Osteoblast (primary cell): Measurements from ENCODE around the gene GGA3. TPM values are rescaled to one million over a fixed set of nuclear protein-coding genes. Genes with fewer than 3 reads are reported as not detected.

ENCODE experiments used
- DNase-seq: peaks from one replicate; pipeline ENCODE4 v3.0.0; 2011; ENCODE audit warnings: low spot score, mixed read lengths; ENCODE audit not compliant: insufficient read length; ENCODE audit errors: missing footprints
- H2AFZ ChIP-seq: 2 replicates; pipeline ENCODE4 v1.6.0; 2011; ENCODE audit warnings: mild to moderate bottlenecking, low read length
- H3K27ac ChIP-seq: 2 replicates; pipeline ENCODE4 v1.5.1; 2011; ENCODE audit warnings: mild to moderate bottlenecking, low read depth, low read length, moderate library complexity
- H3K27me3 ChIP-seq: 2 replicates; pipeline ENCODE4 v1.6.0; 2012; ENCODE audit warnings: mild to moderate bottlenecking, control low read depth, inconsistent platforms, low read length, moderate library complexity; ENCODE audit not compliant: insufficient read depth
- H3K36me3 ChIP-seq: 2 replicates; pipeline ENCODE4 v1.5.1; 2011; ENCODE audit warnings: mild to moderate bottlenecking, low read length, control low read depth, moderate library complexity; ENCODE audit not compliant: insufficient read depth
- H3K4me1 ChIP-seq: 2 replicates; pipeline ENCODE4 v1.5.1; 2011; ENCODE audit warnings: mild to moderate bottlenecking, low read length, control low read depth, moderate library complexity; ENCODE audit not compliant: insufficient read depth
- H3K4me2 ChIP-seq: 2 replicates; pipeline ENCODE4 v1.6.0; 2011; ENCODE audit warnings: mild to moderate bottlenecking, low read length; ENCODE audit not compliant: insufficient read depth
- H3K4me3 ChIP-seq: fragments of 200-600 bp; sonication (generic); 3 replicates; pipeline ENCODE4 v1.5.1; 2012; ENCODE audit warnings: mild to moderate bottlenecking, low read length, inconsistent platforms; ENCODE audit not compliant: insufficient read depth
- H3K79me2 ChIP-seq: 2 replicates; pipeline ENCODE4 v1.6.0; 2012; ENCODE audit warnings: mild to moderate bottlenecking, low read length, control low read depth, inconsistent platforms; ENCODE audit not compliant: insufficient read depth
- H3K9me3 ChIP-seq: 2 replicates; pipeline ENCODE4 v1.5.1; 2011; ENCODE audit warnings: low read depth, low read length, control low read depth
- H4K20me1 ChIP-seq: 2 replicates; pipeline ENCODE4 v1.6.0; 2012; ENCODE audit warnings: mild to moderate bottlenecking, low read length, control low read depth; ENCODE audit not compliant: insufficient read depth
- total RNA-seq: library from RNA; depleted of rRNA; stranded (reverse); fragments of >200 nt; gene quantifications from 2 replicates; pipeline ENCODE4 v1.2.3, GENCODE V29; 2012
- TF ChIP-seq, protein P1 (sequence below): IDR thresholded peaks from 2 replicates; pipeline ENCODE4 v1.5.1; 2011; ENCODE audit warnings: mild to moderate bottlenecking, low read depth, low read length, moderate library complexity; ENCODE audit errors: extremely low read depth

GGA3 gene
- total RNA-seq, 1 donor = 9.0 TPM

DNA sequence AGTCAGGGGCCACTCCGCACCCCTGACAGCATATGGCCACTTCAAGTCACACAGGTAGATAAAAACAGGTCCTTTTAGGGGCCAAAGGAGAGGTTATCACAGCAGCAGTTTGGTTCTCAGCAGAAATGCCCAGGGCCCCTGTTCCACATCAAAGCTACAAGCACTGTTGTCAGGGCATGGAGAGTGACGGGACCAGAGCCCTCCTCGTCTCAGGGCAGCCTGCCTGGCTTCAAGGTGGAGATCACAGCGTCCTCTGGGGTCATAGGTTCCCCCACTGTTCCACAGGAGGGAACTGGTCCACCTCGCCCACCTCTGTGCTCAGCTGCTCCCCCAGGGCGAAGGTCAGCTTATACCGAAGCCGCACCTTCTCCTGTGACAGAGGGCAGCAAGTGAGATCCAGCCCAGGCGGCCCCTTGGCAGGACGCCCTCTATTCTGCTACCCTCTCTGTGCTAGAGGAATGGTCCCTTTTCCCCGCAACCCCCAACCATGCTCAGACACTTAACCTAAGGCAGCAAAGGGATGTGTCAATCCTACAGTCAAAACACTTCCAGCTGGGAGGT is 23.3 kb downstream of the GGA3 start:
- no peaks in the 10 kb centered on the region for H3K27me3 ChIP-seq
- no peak overlapping the region for H3K4me3 ChIP-seq
- H3K9me3 ChIP-seq = no peaks in the 10 kb centered on the region
- no peaks in the 10 kb centered on the region for H3K79me2 ChIP-seq
- H4K20me1 ChIP-seq = peaks cover 52% of the 10 kb centered on the region
- no peak overlapping the region for H2AFZ ChIP-seq
- H3K4me1 ChIP-seq = peaks cover 23% of the 10 kb centered on the region
- no peak for DNase-seq
- no peak overlapping the region for H3K4me2 ChIP-seq
- no peak overlapping the region for H3K27ac ChIP-seq
- TF ChIP-seq, protein P1, sequence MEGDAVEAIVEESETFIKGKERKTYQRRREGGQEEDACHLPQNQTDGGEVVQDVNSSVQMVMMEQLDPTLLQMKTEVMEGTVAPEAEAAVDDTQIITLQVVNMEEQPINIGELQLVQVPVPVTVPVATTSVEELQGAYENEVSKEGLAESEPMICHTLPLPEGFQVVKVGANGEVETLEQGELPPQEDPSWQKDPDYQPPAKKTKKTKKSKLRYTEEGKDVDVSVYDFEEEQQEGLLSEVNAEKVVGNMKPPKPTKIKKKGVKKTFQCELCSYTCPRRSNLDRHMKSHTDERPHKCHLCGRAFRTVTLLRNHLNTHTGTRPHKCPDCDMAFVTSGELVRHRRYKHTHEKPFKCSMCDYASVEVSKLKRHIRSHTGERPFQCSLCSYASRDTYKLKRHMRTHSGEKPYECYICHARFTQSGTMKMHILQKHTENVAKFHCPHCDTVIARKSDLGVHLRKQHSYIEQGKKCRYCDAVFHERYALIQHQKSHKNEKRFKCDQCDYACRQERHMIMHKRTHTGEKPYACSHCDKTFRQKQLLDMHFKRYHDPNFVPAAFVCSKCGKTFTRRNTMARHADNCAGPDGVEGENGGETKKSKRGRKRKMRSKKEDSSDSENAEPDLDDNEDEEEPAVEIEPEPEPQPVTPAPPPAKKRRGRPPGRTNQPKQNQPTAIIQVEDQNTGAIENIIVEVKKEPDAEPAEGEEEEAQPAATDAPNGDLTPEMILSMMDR = no peak
- peaks cover 78% of the 10 kb centered on the region for H3K36me3 ChIP-seq

DNA sequence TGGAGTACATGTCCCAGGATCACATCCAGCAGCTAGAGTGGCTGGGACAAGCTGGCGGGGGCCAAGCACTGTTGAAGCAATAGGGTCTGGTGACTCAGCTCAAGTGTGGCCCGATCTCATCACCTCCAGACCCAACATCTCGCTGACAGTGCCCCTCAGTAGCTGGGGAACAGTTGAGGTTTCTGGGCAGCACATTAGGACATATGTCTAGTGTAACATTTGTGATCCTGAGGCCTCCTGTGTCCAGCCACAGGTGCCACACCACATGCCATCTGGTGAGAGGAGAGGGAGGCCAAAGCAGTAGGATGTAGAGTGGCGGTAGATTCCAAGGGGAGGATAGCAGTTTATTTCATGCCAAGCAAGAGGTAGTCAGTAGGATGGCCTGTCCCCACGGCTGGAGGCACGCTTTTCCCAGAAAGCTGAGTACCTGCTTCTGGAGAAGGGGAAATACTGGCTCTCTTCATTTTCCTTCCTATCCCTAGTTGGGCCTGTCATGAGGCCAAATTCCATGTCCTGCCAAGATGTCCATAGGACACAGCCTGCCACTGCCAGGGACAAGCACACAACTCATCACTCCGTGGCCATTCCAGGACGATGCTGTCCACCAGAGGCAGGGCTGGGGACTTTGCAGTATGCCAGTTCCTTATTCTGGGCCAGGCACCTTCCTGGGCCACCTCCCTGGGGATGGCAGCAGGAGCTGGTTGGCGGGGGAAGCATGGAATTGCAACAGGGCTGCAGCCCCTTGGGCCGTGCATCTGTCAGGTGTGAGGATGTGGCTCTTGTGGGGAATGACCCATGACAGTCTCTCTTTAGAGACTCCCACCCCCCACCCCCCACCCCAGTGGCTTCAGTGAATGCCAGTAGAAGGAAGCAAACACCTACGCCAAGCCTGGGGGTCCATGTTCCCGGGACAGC is 24.0 kb downstream of the GGA3 start:
- Histone ChIP-seq H3K4me2 (no peak overlapping the region), H3K4me3 (no peak overlapping the region), H2AFZ (no peak overlapping the region), H4K20me1 (peaks cover 47% of the 10 kb centered on the region), H3K36me3 (peaks cover 80% of the 10 kb centered on the region), H3K4me1 (peaks cover 22% of the 10 kb centered on the region), H3K27me3 (no peaks in the 10 kb centered on the region), H3K27ac (no peak overlapping the region), H3K9me3 (no peaks in the 10 kb centered on the region), H3K79me2 (no peaks in the 10 kb centered on the region)
- DNase-seq = no peak
- TF ChIP-seq, protein P1 = no peak

DNA sequence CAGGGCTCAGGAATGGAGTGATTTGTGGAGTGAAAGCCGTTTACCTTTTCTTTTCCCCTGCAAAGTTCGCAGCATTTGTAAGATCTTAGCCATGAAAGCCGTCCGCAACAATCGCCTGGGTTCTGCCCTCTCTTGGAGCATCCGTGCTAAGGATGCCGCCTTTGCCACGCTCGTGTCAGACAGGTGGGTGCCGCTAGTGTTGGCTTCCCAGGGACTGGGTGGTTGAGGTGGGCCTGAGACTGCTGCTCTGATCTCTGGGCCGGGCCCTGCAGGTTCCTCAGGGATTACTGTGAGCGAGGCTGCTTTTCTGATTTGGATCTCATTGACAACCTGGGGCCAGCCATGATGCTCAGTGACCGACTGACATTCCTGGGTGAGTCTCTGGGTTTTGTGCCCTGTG is 28.6 kb downstream of the GGA3 start:
- no peak overlapping the region for H3K4me3 ChIP-seq
- DNase-seq = peak; percentile 35
- no peaks in the 10 kb centered on the region for H3K4me1 ChIP-seq
- no peak overlapping the region for H2AFZ ChIP-seq
- no peaks in the 10 kb centered on the region for H3K79me2 ChIP-seq
- H3K4me2 ChIP-seq = no peak overlapping the region
- peaks cover 12% of the 10 kb centered on the region for H4K20me1 ChIP-seq
- TF ChIP-seq, protein P1 = no peak
- H3K36me3 ChIP-seq = peaks cover 76% of the 10 kb centered on the region
- H3K9me3 ChIP-seq = no peaks in the 10 kb centered on the region
- H3K27me3 ChIP-seq = no peaks in the 10 kb centered on the region
- H3K27ac ChIP-seq = no peak overlapping the region
